Gastroesophageal sphincter (tissue), 4 donors: ENCODE measurements around the gene ARID2. TPM values are rescaled to one million over a fixed set of nuclear protein-coding genes. Genes with fewer than 3 reads are reported as not detected.

Experiments used
- ATAC-seq: fragments of 150-250 bp; one replicate; pipeline ENCODE4 v1.9.1; 2016; ENCODE audit warnings: mild to moderate bottlenecking, moderate library complexity
- H3K27ac ChIP-seq, 4 donors: fragments of 200-600 bp; sonication (generic) in 3 of 4; 1 replicate in 3 of 4; 2 replicates in 1 of 4; pipeline ENCODE4 v1.5.1; 2016 to 2019
- H3K27me3 ChIP-seq: fragments of 200-600 bp; sonication (generic); one replicate; pipeline ENCODE4 v1.5.1; 2019
- H3K36me3 ChIP-seq, 2 donors: fragments of 200-600 bp; sonication (generic); one replicate each; pipeline ENCODE4 v1.5.1; 2019; ENCODE audit warnings: control low read depth in 1 of 2
- H3K4me1 ChIP-seq, 3 donors: fragments of 200-600 bp; sonication (generic); 1 replicate in 2 of 3; 2 replicates in 1 of 3; pipeline ENCODE4 v1.5.1; 2016 to 2019; ENCODE audit warnings: control low read depth in 2 of 3
- H3K4me3 ChIP-seq, 2 donors: fragments of 200-600 bp; sonication (generic); one replicate each; pipeline ENCODE4 v1.5.1; 2019; ENCODE audit warnings: mild to moderate bottlenecking in 1 of 2, moderate library complexity in 1 of 2
- H3K9me3 ChIP-seq, 3 donors: fragments of 200-600 bp; sonication (generic); one replicate each; pipeline ENCODE4 v1.5.1; 2017 to 2019; ENCODE audit warnings: control low read depth in 2 of 3
- CTCF ChIP-seq, 4 experiments: fragments of 200-600 bp in 2 of 4; fragments of 450-650 bp in 2 of 4; sonication (generic) in 1 of 4; IDR thresholded peaks; one replicate each; pipeline ENCODE4 v1.5.1; 2017 to 2019; ENCODE audit warnings: antibody characterized with exemption in 4 of 4, mild to moderate bottlenecking in 2 of 4, moderate library complexity in 2 of 4
- EP300 ChIP-seq: sonication (generic); formaldehyde crosslinking; IDR thresholded peaks from one replicate; pipeline ENCODE4 v1.6.1; 2017; ENCODE audit warnings: antibody characterized with exemption, mild to moderate bottlenecking
- POLR2A ChIP-seq, 2 donors: fragments of 450-650 bp; IDR thresholded peaks; one replicate each; pipeline ENCODE4 v1.6.1; 2017; ENCODE audit warnings: antibody characterized with exemption in 2 of 2, mild to moderate bottlenecking in 2 of 2, moderate library complexity in 1 of 2
- POLR2AphosphoS5 ChIP-seq: sonication (generic); formaldehyde crosslinking; IDR thresholded peaks from one replicate; pipeline ENCODE4 v1.6.1; 2017; ENCODE audit warnings: antibody characterized with exemption
- WGBS, 2 donors: methylation state at CpG; one replicate each; pipeline ENCODE4 v1.1.5; 2018; ENCODE audit warnings: low coverage in 1 of 2; 5-methylcytosine and 5-hydroxymethylcytosine counted together
- total RNA-seq, 4 donors: library from RNA; depleted of rRNA; stranded (reverse); fragments of >200 nt; gene quantifications; one replicate each; pipeline ENCODE4 v1.1.0, GENCODE V29; 2016

Gene ARID2
- total RNA-seq, 4 donors from 2014 or later, result 28.9 to 49.0 (median 32.1) TPM

- ATAC-seq, result no peak
- Histone ChIP-seq H3K36me3 (no peaks in the 10 kb centered on the region), H3K27ac (no peak overlapping the region), H3K4me1 (peaks cover 2 to 20% (median 4%) of the 10 kb centered on the region in 3 donors), H3K9me3 (no peaks in the 10 kb centered on the region), H3K27me3 (no peaks in the 10 kb centered on the region), H3K4me3 (no peak overlapping the region)
- TF ChIP-seq POLR2A (IDR thresholded peaks at IDR 0.05) (no peak), POLR2AphosphoS5 (no peak), CTCF (IDR thresholded peaks at IDR 0.05) (no peak), EP300 (no peak)
Measured at GRCh38 chr12:45779936-45780335, 50.4 kb downstream of the ARID2 start.

GRCh38 chr12:45781080-45781479, 51.6 kb downstream of the ARID2 start:
- H3K9me3 ChIP-seq, result no peaks in the 10 kb centered on the region
- no peak overlapping the region for H3K4me3 ChIP-seq
- H3K27ac ChIP-seq, result no peak overlapping the region
- H3K27me3 ChIP-seq, result no peaks in the 10 kb centered on the region
- no peaks in the 10 kb centered on the region for H3K36me3 ChIP-seq
- peaks cover 0 to 9% (median under 1%) of the 10 kb centered on the region in 3 donors for H3K4me1 ChIP-seq
- ATAC-seq, result no peak
- TF ChIP-seq POLR2A (IDR thresholded peaks at IDR 0.05), result no peak
- no peak for TF ChIP-seq POLR2AphosphoS5
- no peak for TF ChIP-seq EP300
- no peak for TF ChIP-seq CTCF (IDR thresholded peaks at IDR 0.05)

GRCh38 chr12:45785315-45785714, 55.8 kb downstream of the ARID2 start:
- Histone ChIP-seq H3K36me3 (no peaks in the 10 kb centered on the region), H3K27me3 (no peaks in the 10 kb centered on the region), H3K4me1 (peaks cover 0 to 21% (median 0%) of the 10 kb centered on the region in 3 donors), H3K9me3 (no peaks in the 10 kb centered on the region), H3K27ac (no peak overlapping the region), H3K4me3 (no peak overlapping the region)
- 77 to 92% methylated on average over 2 to 4 of the region's 4 CpGs for WGBS, 2 donors
- TF ChIP-seq POLR2A (IDR thresholded peaks at IDR 0.05), result no peak
- no peak for TF ChIP-seq EP300
- no peak for TF ChIP-seq CTCF (IDR thresholded peaks at IDR 0.05)
- no peak for TF ChIP-seq POLR2AphosphoS5
- ATAC-seq, result no peak

- peak; percentile 50 for ATAC-seq
- Histone ChIP-seq H3K36me3 (no peaks in the 10 kb centered on the region), H3K4me1 (peaks cover 0 to 41% (median 0%) of the 10 kb centered on the region in 3 donors), H3K9me3 (no peaks in the 10 kb centered on the region), H3K27ac (no peak overlapping the region), H3K4me3 (no peak overlapping the region), H3K27me3 (no peaks in the 10 kb centered on the region)
- no peak for TF ChIP-seq CTCF (IDR thresholded peaks at IDR 0.05)
- no peak for TF ChIP-seq POLR2AphosphoS5
- no peak for TF ChIP-seq POLR2A (IDR thresholded peaks at IDR 0.05)
- TF ChIP-seq EP300, result no peak
Measured at GRCh38 chr12:45789025-45789424, 59.5 kb downstream of the ARID2 start.

- 88 to 89% methylated on average over 4 to 5 of the region's 5 CpGs for WGBS, 2 donors
Measured at GRCh38 chr12:45794422-45794821, 64.9 kb downstream of the ARID2 start.

More at GRCh38 chr12:45794422-45794821, 64.9 kb downstream of the ARID2 start:
- Histone ChIP-seq H3K36me3 (no peaks in the 10 kb centered on the region), H3K4me3 (no peak overlapping the region), H3K27ac (no peak overlapping the region), H3K9me3 (no peaks in the 10 kb centered on the region), H3K4me1 (peaks cover 0 to 40% (median 0%) of the 10 kb centered on the region in 3 donors), H3K27me3 (no peaks in the 10 kb centered on the region)
- no peak for ATAC-seq
- TF ChIP-seq CTCF (IDR thresholded peaks at IDR 0.05), result no peak
- no peak for TF ChIP-seq POLR2AphosphoS5
- no peak for TF ChIP-seq EP300
- TF ChIP-seq POLR2A (IDR thresholded peaks at IDR 0.05), result no peak
